Measurements from ENCODE around the gene TMEM201. TPM values are rescaled to one million over a fixed set of nuclear protein-coding genes. Genes with fewer than 3 reads are reported as not detected.

The TMEM201 gene
- total and polyA plus RNA-seq, 2 of the 4 experiments (the other 2 are of a cell fraction): 1.3 to 8.7 TPM

DNA sequence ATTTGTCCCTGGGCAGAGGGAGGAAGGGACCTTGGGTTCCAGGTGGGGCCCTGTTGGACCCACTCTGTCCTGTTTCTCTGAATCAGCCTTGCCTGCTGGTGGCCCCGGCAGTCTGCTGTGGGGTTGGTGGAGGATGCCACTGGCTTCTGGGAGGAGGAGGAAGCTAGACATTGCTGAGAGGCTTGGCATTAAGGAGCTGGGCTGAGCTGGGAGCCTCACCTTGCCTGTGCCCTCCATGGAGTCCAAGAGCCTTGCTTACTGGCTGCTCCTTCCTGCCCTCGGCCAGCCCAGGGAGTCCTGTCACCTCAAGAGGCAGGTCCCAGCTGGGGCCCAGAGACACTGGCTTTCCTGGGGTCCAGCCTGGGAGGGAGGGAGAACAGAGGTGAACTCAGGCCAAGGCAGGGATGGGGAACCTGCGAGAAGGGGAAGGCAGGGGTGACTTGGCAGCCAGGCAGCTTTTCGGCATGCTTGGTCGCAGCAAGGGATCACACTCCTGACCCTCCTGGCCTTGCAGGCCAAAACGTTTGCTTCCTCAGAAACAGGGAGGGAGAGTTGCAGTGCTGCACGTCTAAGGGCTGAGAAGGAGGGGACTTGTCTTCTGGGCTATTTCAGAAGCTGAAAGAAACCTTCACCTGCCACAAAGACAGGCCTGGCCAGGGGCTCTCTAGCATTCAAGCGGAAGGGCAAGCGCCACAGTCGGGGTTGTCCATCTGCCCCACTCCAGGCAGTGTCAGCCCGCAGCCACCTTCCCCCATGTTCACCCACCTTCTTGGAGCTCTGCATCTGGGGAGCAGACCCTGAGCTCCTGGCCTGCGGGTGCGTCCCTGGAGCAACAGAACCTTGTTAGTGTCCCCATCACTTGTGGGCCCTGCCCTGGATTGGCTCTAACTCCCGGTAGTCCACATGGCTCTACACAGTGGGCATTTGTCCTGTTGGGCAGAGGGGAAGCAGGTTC lies 8.9 kb downstream of the TMEM201 start:
- H3K36me3 ChIP-seq (ENCODE audit: control insufficient read depth, insufficient read depth, low read length): peaks cover 21% of the 10 kb centered on the region; the same call in 1 of the 2 replicates
- H2BK120ac ChIP-seq (ENCODE audit: low read depth, low read length): no peak overlapping the region
- no peak overlapping the region for H3K18ac ChIP-seq (ENCODE audit: low read depth, low read length)
- H4K91ac ChIP-seq (ENCODE audit: insufficient read depth, low read depth, low read length): no peak overlapping the region
- H2AK5ac ChIP-seq (ENCODE audit: low read depth, low read length): no peak overlapping the region
- H3K27ac ChIP-seq (ENCODE audit: insufficient read depth, low read length): no peak overlapping the region
- no peak overlapping the region for H3K23ac ChIP-seq (ENCODE audit: low read depth, low read length)
- no peak overlapping the region for H2BK5ac ChIP-seq (ENCODE audit: low read depth, low read length, poor library complexity, severe bottlenecking)
- WGBS, 2 experiments (ENCODE audit: extremely low coverage in 2 of 2, insufficient read length in 1 of 2): 87% methylated on average over 10 of the region's 14 CpGs; no CpG with 5 or more reads in 1 of the 2 experiments
- H2AFZ ChIP-seq (replicated peaks; ENCODE audit: low read length, poor library complexity): peak overlapping the region; percentile 23
- no peak overlapping the region for H2BK20ac ChIP-seq (ENCODE audit: low read depth, low read length)
- intact Hi-C loops (cut with micrococcal nuclease): no loop called here
- no peak overlapping the region for H2BK15ac ChIP-seq (ENCODE audit: low read depth, low read length)
- H4K20me1 ChIP-seq (ENCODE audit: insufficient read depth, low read length): peaks cover 33% of the 10 kb centered on the region
- in situ Hi-C loops (cut with MboI; ENCODE audit: low sequenced_read_pairs): no loop called here
- dilution Hi-C loops (cut with HindIII; ENCODE audit: low sequenced_read_pairs, unreplicated experiment): no loop called here
- no peak overlapping the region for H3K14ac ChIP-seq (replicated peaks; ENCODE audit: low read depth, low read length)
- H3K9me3 ChIP-seq (ENCODE audit: control insufficient read depth, insufficient read depth, low read length): no peaks in the 10 kb centered on the region
- TF ChIP-seq SMC3 (IDR thresholded peaks at IDR 0.05; ENCODE audit: low read depth, low read length) (no peak), RAD21 (IDR thresholded peaks at IDR 0.05; ENCODE audit: low read length) (no peak), MXI1 (IDR thresholded peaks at IDR 0.05; ENCODE audit: borderline replicate concordance, low read depth, low read length) (no peak), FOS (IDR thresholded peaks at IDR 0.05; ENCODE audit: low read depth, low read length) (no peak), CHD1 (IDR thresholded peaks at IDR 0.05; ENCODE audit: low read depth, low read length) (no peak), MAZ (IDR thresholded peaks at IDR 0.05; ENCODE audit: borderline replicate concordance, low read depth, low read length) (no peak), CEBPB (IDR thresholded peaks at IDR 0.05; ENCODE audit: low read depth, low read length) (no peak), MAFK (IDR thresholded peaks at IDR 0.05; ENCODE audit: low read depth, low read length) (no peak), POLR2A (IDR thresholded peaks at IDR 0.05; ENCODE audit: low read depth, low read length) (no peak), RFX5 (IDR thresholded peaks at IDR 0.05; ENCODE audit: low read depth, low read length) (no peak), BHLHE40 (IDR thresholded peaks at IDR 0.05; ENCODE audit: low read depth, low read length) (no peak), NFE2L2 (IDR thresholded peaks at IDR 0.05; ENCODE audit: low read depth, low read length) (no peak)
- TF ChIP-seq, protein P1, sequence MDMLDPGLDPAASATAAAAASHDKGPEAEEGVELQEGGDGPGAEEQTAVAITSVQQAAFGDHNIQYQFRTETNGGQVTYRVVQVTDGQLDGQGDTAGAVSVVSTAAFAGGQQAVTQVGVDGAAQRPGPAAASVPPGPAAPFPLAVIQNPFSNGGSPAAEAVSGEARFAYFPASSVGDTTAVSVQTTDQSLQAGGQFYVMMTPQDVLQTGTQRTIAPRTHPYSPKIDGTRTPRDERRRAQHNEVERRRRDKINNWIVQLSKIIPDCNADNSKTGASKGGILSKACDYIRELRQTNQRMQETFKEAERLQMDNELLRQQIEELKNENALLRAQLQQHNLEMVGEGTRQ (IDR thresholded peaks at IDR 0.05; ENCODE audit: low read depth, low read length): no peak
- no peak overlapping the region for H2AK9ac ChIP-seq (replicated peaks; ENCODE audit: low read depth, low read length, poor library complexity)
- peaks cover 10% of the 10 kb centered on the region for H3K4me1 ChIP-seq (ENCODE audit: control insufficient read depth, insufficient read depth, low read length)
- ChIA-PET POLR2A (ENCODE audit: unreplicated experiment) (no interaction called here), CTCF (no interaction called here)
- no peak overlapping the region for H3K56ac ChIP-seq (ENCODE audit: extremely low read depth, insufficient read depth, low read length)
- H4K8ac ChIP-seq (ENCODE audit: low read depth in 2 of 2, low read length in 2 of 2): no peak overlapping the region
- ATAC-seq (ENCODE audit: low read depth) (no peak), DNase-seq (no peak)
- no peak overlapping the region for H3K4me3 ChIP-seq (ENCODE audit: insufficient read depth, low read depth, low read length)
- H3K4ac ChIP-seq (ENCODE audit: low read depth, low read length): no peak overlapping the region
- no TSS peak for BruUV-seq (replicated peaks)
- H3K4me2 ChIP-seq (ENCODE audit: low read depth, low read length): no peak overlapping the region
- H4K5ac ChIP-seq (ENCODE audit: low read depth, low read length): no peak overlapping the region
- no peaks in the 10 kb centered on the region for H3K27me3 ChIP-seq (ENCODE audit: control insufficient read depth, insufficient read depth, low read length)
- peaks cover 8 to 44% of the 10 kb centered on the region in 2 experiments for H3K79me1 ChIP-seq (ENCODE audit: low read depth in 1 of 2, low read length in 2 of 2)
- H3K9me1 ChIP-seq (ENCODE audit: insufficient read depth, low read length): peaks cover 10% of the 10 kb centered on the region
- no peak overlapping the region for H3K9ac ChIP-seq (ENCODE audit: low read depth, low read length)

Data from IMR-90 (cell line).